Endothelial cell (in vitro differentiated cells): ENCODE measurements around the gene NUDT3. TPM values are rescaled to one million over a fixed set of nuclear protein-coding genes. Genes with fewer than 3 reads are reported as not detected.
A peak's percentile ranks its signal among the peaks of the same experiment; 100 is the strongest.

Experiments used
- DNase-seq: peaks from one replicate; pipeline ENCODE4 v3.0.0; 2021; ENCODE audit warnings: low spot score
- H3K27ac Mint-ChIP-seq: one replicate; pipeline ENCODE4 v1.8.0; 2021; ENCODE audit warnings: mixed read lengths, inconsistent platforms; ENCODE audit not compliant: unreplicated experiment
- H3K27me3 Mint-ChIP-seq: one replicate; pipeline ENCODE4 v1.8.0; 2021; ENCODE audit warnings: mild to moderate bottlenecking, moderate library complexity, mixed read lengths, inconsistent platforms; ENCODE audit not compliant: unreplicated experiment
- H3K36me3 Mint-ChIP-seq: one replicate; pipeline ENCODE4 v1.8.0; 2021; ENCODE audit warnings: mild to moderate bottlenecking, low read depth, mixed read lengths, inconsistent platforms; ENCODE audit not compliant: unreplicated experiment
- H3K4me1 Mint-ChIP-seq: one replicate; pipeline ENCODE4 v1.8.0; 2021; ENCODE audit warnings: mild to moderate bottlenecking, mixed read lengths, inconsistent platforms; ENCODE audit not compliant: unreplicated experiment
- H3K4me3 Mint-ChIP-seq: one replicate; pipeline ENCODE4 v1.8.0; 2021; ENCODE audit warnings: mild to moderate bottlenecking, mixed read lengths, inconsistent platforms; ENCODE audit not compliant: unreplicated experiment
- H3K9me3 Mint-ChIP-seq: one replicate; pipeline ENCODE4 v1.8.0; 2021; ENCODE audit warnings: mixed read lengths, inconsistent platforms; ENCODE audit not compliant: unreplicated experiment
- total RNA-seq: library from RNA; stranded (reverse); fragmentation: NEBNext Ultra II Directional; extraction: Animal tissue kit (Norgen Biotek cat#: 25700); gene quantifications from one replicate; pipeline ENCODE4 v1.2.1, GENCODE V29; 2021; ENCODE audit not compliant: unreplicated experiment
- TF ChIP-seq, protein P1 (sequence below): fragments of 200-600 bp; sonication (generic); IDR thresholded peaks from one replicate; pipeline ENCODE4 v1.5.0; 2021; ENCODE audit warnings: antibody characterized with exemption; ENCODE audit not compliant: unreplicated experiment

Gene NUDT3
- total RNA-seq, 1 donor from 2014 or later, result 52.0 TPM

DNA sequence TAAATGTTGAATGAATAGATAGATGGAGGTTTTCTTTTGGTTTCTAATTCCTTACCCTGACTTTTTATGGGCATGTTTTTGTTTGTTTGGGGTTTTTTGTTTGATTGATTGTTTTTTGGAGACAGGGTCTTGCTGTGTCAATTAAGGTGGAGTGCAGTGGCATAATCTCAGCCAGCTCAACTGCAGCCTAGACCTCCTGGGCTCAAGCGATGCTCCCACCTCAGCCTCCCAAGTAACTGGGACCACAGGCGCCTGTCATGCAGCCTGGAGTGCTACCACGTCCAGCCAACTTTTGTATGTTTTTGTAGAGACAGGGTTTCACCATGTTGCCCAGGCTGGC, 1.5 kb upstream of the NUDT3 start:
- H3K36me3 Mint-ChIP-seq, result peaks cover 15% of the 10 kb centered on the region
- peaks cover 2% of the 10 kb centered on the region for H3K27me3 Mint-ChIP-seq
- peaks cover 11% of the 10 kb centered on the region for H3K9me3 Mint-ChIP-seq
- peaks cover 12% of the 10 kb centered on the region for H3K4me1 Mint-ChIP-seq
- no peak for DNase-seq
- H3K4me3 Mint-ChIP-seq, result peak overlapping the region; percentile 73
- H3K27ac Mint-ChIP-seq, result peak overlapping the region; percentile 57
- TF ChIP-seq, protein P1, sequence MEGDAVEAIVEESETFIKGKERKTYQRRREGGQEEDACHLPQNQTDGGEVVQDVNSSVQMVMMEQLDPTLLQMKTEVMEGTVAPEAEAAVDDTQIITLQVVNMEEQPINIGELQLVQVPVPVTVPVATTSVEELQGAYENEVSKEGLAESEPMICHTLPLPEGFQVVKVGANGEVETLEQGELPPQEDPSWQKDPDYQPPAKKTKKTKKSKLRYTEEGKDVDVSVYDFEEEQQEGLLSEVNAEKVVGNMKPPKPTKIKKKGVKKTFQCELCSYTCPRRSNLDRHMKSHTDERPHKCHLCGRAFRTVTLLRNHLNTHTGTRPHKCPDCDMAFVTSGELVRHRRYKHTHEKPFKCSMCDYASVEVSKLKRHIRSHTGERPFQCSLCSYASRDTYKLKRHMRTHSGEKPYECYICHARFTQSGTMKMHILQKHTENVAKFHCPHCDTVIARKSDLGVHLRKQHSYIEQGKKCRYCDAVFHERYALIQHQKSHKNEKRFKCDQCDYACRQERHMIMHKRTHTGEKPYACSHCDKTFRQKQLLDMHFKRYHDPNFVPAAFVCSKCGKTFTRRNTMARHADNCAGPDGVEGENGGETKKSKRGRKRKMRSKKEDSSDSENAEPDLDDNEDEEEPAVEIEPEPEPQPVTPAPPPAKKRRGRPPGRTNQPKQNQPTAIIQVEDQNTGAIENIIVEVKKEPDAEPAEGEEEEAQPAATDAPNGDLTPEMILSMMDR, result no peak

DNA sequence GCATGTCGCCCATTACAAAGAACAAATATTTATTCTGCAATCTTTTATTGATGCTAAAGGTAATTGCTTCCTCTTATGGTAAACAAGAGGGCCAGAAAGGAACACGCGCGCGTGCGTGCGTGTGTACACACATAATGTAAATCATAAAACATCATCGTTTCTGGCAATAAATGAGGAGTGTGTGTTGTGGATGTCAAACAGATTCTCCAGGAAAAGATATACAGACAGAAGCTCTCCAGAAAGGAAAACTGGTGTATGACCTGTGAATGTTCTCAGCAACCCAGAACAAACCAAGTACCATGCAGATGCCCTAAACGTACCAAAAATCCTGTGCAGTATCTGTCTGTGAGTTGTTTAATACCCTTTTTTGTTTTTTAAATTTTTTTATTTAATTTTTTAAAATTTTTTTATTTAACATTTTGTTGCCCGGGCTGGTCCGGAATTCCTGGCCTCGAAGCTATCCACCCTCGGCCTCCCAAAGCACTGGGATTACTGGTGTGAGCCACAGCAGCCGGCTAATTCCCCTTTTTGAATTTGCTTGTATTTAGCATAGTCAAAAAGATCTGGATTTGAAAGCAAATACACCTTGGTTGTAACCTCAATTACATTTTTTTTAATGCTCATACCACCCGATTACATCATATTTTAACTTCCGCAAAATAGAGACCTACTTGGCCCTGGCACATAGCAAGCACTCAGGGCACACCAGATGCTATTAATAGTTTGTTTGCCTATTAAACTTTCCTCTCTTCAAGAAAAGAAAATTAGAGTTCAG, 909 bp upstream of the NUDT3 start:
- peaks cover 2% of the 10 kb centered on the region for H3K27me3 Mint-ChIP-seq
- H3K4me3 Mint-ChIP-seq, result peak overlapping the region; percentile 93
- peaks cover 12% of the 10 kb centered on the region for H3K4me1 Mint-ChIP-seq
- H3K9me3 Mint-ChIP-seq, result peaks cover 11% of the 10 kb centered on the region
- TF ChIP-seq, protein P1, result no peak
- peaks cover 15% of the 10 kb centered on the region for H3K36me3 Mint-ChIP-seq
- H3K27ac Mint-ChIP-seq, result peak overlapping the region; percentile 83
- DNase-seq, result no peak

DNA sequence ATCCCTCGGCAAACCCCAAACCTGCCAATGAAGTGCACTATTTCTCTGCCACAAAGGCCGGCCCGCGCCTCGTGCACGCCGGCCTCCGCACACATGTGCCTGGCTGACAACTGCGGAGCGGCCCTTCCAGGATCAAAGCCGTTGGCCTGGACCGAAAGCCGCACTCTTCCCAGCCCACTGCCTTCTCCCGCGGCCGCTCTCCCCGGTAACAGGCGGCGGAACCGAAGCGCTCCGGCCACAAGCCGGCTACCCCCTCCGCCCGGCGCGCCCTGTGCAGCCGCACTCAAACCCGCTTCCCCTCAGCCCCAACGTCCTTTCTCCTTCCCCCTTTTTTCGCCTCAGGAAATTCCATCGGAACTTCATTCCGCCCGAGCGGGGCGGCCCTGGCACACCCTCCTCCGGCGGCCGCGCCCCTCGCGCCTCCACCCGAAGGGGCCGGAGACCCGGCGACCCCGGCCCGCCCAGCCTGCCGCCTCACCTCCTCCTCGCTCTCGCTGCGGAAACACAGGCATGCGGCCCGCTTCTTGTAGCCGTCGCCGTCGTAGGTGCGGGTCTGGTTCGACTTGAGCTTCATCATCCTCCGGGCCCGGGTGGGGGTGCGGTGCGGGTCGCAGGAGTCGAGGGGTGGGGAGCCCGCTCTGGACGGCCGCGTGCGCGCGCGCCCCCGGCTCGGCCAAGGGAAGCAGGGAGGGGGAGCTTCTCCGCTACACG, 528 bp downstream of the NUDT3 start:
- H3K4me1 Mint-ChIP-seq, result peaks cover 14% of the 10 kb centered on the region
- H3K27me3 Mint-ChIP-seq, result peaks cover 2% of the 10 kb centered on the region
- H3K27ac Mint-ChIP-seq, result no peak overlapping the region
- H3K9me3 Mint-ChIP-seq, result peaks cover 11% of the 10 kb centered on the region
- TF ChIP-seq, protein P1, result no peak
- H3K36me3 Mint-ChIP-seq, result peaks cover 15% of the 10 kb centered on the region
- DNase-seq, result peak; percentile 67
- no peak overlapping the region for H3K4me3 Mint-ChIP-seq

DNA sequence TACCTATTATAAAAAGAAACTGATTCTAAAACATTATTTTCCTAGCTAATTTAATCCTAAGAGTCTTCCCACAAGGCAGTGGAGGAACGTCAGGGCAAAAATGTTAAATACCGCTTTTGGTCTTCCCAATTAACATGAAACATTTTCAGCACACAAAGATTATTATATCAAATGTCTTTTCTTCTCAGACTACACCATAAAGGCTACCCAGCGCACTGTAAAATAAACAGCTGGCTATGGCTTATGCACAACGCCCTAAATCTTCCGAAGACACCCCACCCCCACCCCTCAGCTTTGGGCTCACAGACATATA, 1.0 kb downstream of the NUDT3 start:
- Mint-ChIP-seq H3K27ac (no peak overlapping the region), H3K9me3 (peaks cover 7% of the 10 kb centered on the region), H3K27me3 (peaks cover 2% of the 10 kb centered on the region), H3K4me3 (no peak overlapping the region), H3K4me1 (peaks cover 15% of the 10 kb centered on the region), H3K36me3 (peaks cover 12% of the 10 kb centered on the region)
- TF ChIP-seq, protein P1, result no peak
- DNase-seq, result no peak
